Measurements from ENCODE around the gene UTP25. TPM values are rescaled to one million over a fixed set of nuclear protein-coding genes. Genes with fewer than 3 reads are reported as not detected.

The UTP25 gene
- polyA plus RNA-seq, 1 donor (not counting 4 experiments of a cell fraction or from before 2014, with no cell fraction given), result 13.3 TPM

DNA sequence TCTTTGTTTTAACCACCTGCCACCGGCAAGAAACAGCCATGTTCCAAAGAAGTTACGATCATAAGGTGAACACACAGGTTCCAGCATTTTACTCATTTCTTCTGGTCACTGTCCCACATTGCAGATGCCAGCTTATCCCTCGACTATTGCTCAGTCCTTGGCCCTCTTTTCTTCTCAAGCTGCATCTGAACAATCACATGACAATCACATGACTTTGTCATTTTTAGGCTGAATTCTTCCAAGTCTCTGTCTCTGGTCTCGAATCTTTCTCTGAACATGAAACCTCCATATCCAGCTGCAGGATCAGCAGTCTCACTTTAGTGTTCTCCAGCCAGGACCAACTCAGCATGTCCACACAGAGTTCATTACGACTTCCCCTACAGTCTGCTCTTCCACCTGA lies 53.8 kb downstream of the UTP25 start:
- Histone ChIP-seq H3K4me2 (ENCODE audit: control insufficient read depth, extremely low read depth, insufficient read depth, low read depth, low read length) (no peak overlapping the region), H3K79me2 (ENCODE audit: control insufficient read depth, insufficient read depth, low read length) (no peaks in the 10 kb centered on the region), H3K4me3 (ENCODE audit: control insufficient read depth in 2 of 3, extremely low read depth in 1 of 3, insufficient read depth in 2 of 3, low read depth in 1 of 3, low read length in 3 of 3) (no peak overlapping the region), H2AFZ (ENCODE audit: control insufficient read depth, low read length) (no peak overlapping the region), H4K20me1 (ENCODE audit: control insufficient read depth, extremely low read depth, insufficient read depth, low read length) (no peaks in the 10 kb centered on the region), H3K9me1 (ENCODE audit: control insufficient read depth, extremely low read depth, insufficient read depth, low read length) (no peaks in the 10 kb centered on the region), H3K9ac (ENCODE audit: control insufficient read depth, extremely low read depth, insufficient read depth, low read length) (no peak overlapping the region), H3K4me1 (ENCODE audit: control insufficient read depth, extremely low read depth, insufficient read depth, low read length) (peaks cover 58% of the 10 kb centered on the region), H3K9me3 (ENCODE audit: control insufficient read depth, low read depth, low read length) (no peaks in the 10 kb centered on the region), H3K36me3 (ENCODE audit: control insufficient read depth in 2 of 2, extremely low read depth in 1 of 2, insufficient read depth in 2 of 2, low read length in 2 of 2) (peaks cover 0 to 9% of the 10 kb centered on the region in 2 experiments), H3K27ac (ENCODE audit: control insufficient read depth, insufficient read depth, low read length) (no peak overlapping the region), H3K27me3 (ENCODE audit: control insufficient read depth, extremely low read depth, insufficient read depth, low read length) (no peaks in the 10 kb centered on the region)
- FAIRE-seq (peak; percentile 36), DNase-seq (ENCODE audit: low read depth, low spot score) (no peak)
- dilution Hi-C loops (cut with MboI; ENCODE audit: extremely low pct_ligation_motif_present, low sequenced_read_pairs), result no loop called here
- no peak for TF ChIP-seq EZH2 (IDR thresholded peaks at IDR 0.05; ENCODE audit: low read length)
- TF ChIP-seq, protein P1, sequence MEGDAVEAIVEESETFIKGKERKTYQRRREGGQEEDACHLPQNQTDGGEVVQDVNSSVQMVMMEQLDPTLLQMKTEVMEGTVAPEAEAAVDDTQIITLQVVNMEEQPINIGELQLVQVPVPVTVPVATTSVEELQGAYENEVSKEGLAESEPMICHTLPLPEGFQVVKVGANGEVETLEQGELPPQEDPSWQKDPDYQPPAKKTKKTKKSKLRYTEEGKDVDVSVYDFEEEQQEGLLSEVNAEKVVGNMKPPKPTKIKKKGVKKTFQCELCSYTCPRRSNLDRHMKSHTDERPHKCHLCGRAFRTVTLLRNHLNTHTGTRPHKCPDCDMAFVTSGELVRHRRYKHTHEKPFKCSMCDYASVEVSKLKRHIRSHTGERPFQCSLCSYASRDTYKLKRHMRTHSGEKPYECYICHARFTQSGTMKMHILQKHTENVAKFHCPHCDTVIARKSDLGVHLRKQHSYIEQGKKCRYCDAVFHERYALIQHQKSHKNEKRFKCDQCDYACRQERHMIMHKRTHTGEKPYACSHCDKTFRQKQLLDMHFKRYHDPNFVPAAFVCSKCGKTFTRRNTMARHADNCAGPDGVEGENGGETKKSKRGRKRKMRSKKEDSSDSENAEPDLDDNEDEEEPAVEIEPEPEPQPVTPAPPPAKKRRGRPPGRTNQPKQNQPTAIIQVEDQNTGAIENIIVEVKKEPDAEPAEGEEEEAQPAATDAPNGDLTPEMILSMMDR (optimal IDR thresholded peaks at IDR 0.05 in 1 of 3, IDR thresholded peaks at IDR 0.05 in 1 of 3, conservative IDR thresholded peaks at IDR 0.05 in 1 of 3; ENCODE audit: extremely low read depth in 1 of 3, insufficient read depth in 2 of 3, low read length in 3 of 3), result no peak

DNA sequence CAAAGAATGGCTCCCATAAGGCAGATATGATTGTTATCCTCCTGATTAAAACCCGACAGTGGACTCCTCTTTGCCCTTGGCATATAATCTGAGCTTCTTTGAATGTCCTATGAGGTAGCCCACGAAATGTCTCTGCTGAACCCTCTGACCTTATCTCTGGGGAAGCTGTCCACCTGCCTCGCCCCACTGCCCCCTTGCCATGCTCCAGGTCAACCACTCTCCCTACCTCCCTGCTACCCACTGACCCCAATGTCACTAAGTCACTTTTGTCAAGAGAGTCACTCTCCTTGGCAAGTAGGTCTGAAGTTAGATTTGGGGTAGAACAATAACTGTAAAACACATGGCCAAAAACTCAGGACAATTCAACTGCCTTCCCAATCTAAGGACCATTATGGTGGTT lies 54.5 kb downstream of the UTP25 start:
- H3K9me3 ChIP-seq (ENCODE audit: control insufficient read depth, low read depth, low read length), result no peaks in the 10 kb centered on the region
- H3K4me1 ChIP-seq (ENCODE audit: control insufficient read depth, extremely low read depth, insufficient read depth, low read length), result peaks cover 53% of the 10 kb centered on the region
- H3K9me1 ChIP-seq (ENCODE audit: control insufficient read depth, extremely low read depth, insufficient read depth, low read length), result no peaks in the 10 kb centered on the region
- no peak overlapping the region for H3K27ac ChIP-seq (ENCODE audit: control insufficient read depth, insufficient read depth, low read length)
- H3K79me2 ChIP-seq (ENCODE audit: control insufficient read depth, insufficient read depth, low read length), result no peaks in the 10 kb centered on the region
- dilution Hi-C loops (cut with MboI; ENCODE audit: extremely low pct_ligation_motif_present, low sequenced_read_pairs), result no loop called here
- H4K20me1 ChIP-seq (ENCODE audit: control insufficient read depth, extremely low read depth, insufficient read depth, low read length), result no peaks in the 10 kb centered on the region
- H3K4me3 ChIP-seq (ENCODE audit: control insufficient read depth in 2 of 3, extremely low read depth in 1 of 3, insufficient read depth in 2 of 3, low read depth in 1 of 3, low read length in 3 of 3), result no peak overlapping the region
- H3K36me3 ChIP-seq (ENCODE audit: control insufficient read depth in 2 of 2, extremely low read depth in 1 of 2, insufficient read depth in 2 of 2, low read length in 2 of 2), result peaks cover 0 to 11% of the 10 kb centered on the region in 2 experiments
- no peak overlapping the region for H3K4me2 ChIP-seq (ENCODE audit: control insufficient read depth, extremely low read depth, insufficient read depth, low read depth, low read length)
- H3K9ac ChIP-seq (ENCODE audit: control insufficient read depth, extremely low read depth, insufficient read depth, low read length), result no peak overlapping the region
- TF ChIP-seq, protein P1 (optimal IDR thresholded peaks at IDR 0.05 in 1 of 3, IDR thresholded peaks at IDR 0.05 in 1 of 3, conservative IDR thresholded peaks at IDR 0.05 in 1 of 3; ENCODE audit: extremely low read depth in 1 of 3, insufficient read depth in 2 of 3, low read length in 3 of 3), result no peak
- TF ChIP-seq EZH2 (IDR thresholded peaks at IDR 0.05; ENCODE audit: low read length), result no peak
- H3K27me3 ChIP-seq (ENCODE audit: control insufficient read depth, extremely low read depth, insufficient read depth, low read length), result no peaks in the 10 kb centered on the region
- DNase-seq (ENCODE audit: low read depth, low spot score), result no peak
- no peak overlapping the region for H2AFZ ChIP-seq (ENCODE audit: control insufficient read depth, low read length)
- no peak for FAIRE-seq
